GM12878 (cell line): ENCODE data around the gene SPTLC3. TPM values are rescaled to one million over a fixed set of nuclear protein-coding genes. Genes with fewer than 3 reads are reported as not detected.

Source experiments
- ATF2 ChIP-seq: IDR thresholded peaks from 2 replicates; pipeline ENCODE4 v1.6.1; 2012; ENCODE audit warnings: low read length, inconsistent platforms
- BCL3 ChIP-seq: IDR thresholded peaks from 2 replicates; pipeline ENCODE4 v1.6.1; 2011; ENCODE audit warnings: borderline replicate concordance, low read depth, mild to moderate bottlenecking, moderate library complexity, low read length; ENCODE audit not compliant: insufficient read depth, poor library complexity, severe bottlenecking
- CHD4 ChIP-seq: fragments of 200-600 bp; sonication (generic); IDR thresholded peaks from 2 replicates; pipeline ENCODE4 v1.6.1; 2016; ENCODE audit warnings: mild to moderate bottlenecking
- E2F8 ChIP-seq: fragments of 450-650 bp; IDR thresholded peaks from 2 replicates; pipeline ENCODE4 v1.6.1; 2018; ENCODE audit warnings: mild to moderate bottlenecking, low read depth, moderate library complexity; ENCODE audit not compliant: partially characterized antibody
- MEF2A ChIP-seq: IDR thresholded peaks from 2 replicates; pipeline ENCODE4 v1.6.1; 2011; ENCODE audit warnings: low read depth, mild to moderate bottlenecking, low read length, moderate library complexity; ENCODE audit not compliant: insufficient read depth
- NR2F1 ChIP-seq: fragments of 450-650 bp; conservative IDR thresholded peaks from 2 replicates; pipeline ENCODE4 v1.6.1; 2017; ENCODE audit warnings: mild to moderate bottlenecking
- PBX3 ChIP-seq: IDR thresholded peaks from 2 replicates; pipeline ENCODE4 v1.6.1; 2011; ENCODE audit warnings: mild to moderate bottlenecking, low read depth, low read length, moderate library complexity; ENCODE audit not compliant: insufficient replicate concordance
- PKNOX1 ChIP-seq: fragments of 450-650 bp; IDR thresholded peaks from 2 replicates; pipeline ENCODE4 v1.6.1; 2016; ENCODE audit warnings: mild to moderate bottlenecking
- RUNX3 ChIP-seq: IDR thresholded peaks from 2 replicates; pipeline ENCODE4 v1.6.1; 2012; ENCODE audit warnings: low read length, inconsistent platforms
- USF2 ChIP-seq: IDR thresholded peaks from 2 replicates; pipeline ENCODE4 v1.6.1; 2011; ENCODE audit warnings: low read depth, low read length, improper control_type of control experiment, borderline replicate concordance
- ZBTB11 ChIP-seq: fragments of 450-650 bp; formaldehyde crosslinking; IDR thresholded peaks from 2 replicates; pipeline ENCODE4 v1.5.0; 2022; ENCODE audit warnings: mild to moderate bottlenecking, missing genetic modification characterization
- polyA plus RNA-seq, 11 experiments: library from polyadenylated mRNA; depleted of rRNA in 4 of 11; unstranded in 6 of 11; stranded (reverse) in 5 of 11; fragments of >200 nt; fragmentation: Nextera tagmentation in 4 of 11; fragmentation: Illumina TruSeq in 1 of 11; extraction: Ambion mirVana in 4 of 11; extraction: Trizol in 1 of 11; gene quantifications; 1 replicate in 1 of 11; 2 replicates in 10 of 11; pipeline versions ENCODE4 v1.2.1 to v1.2.3, GENCODE V29; 2011 to 2016; ENCODE audit warnings: inconsistent platforms in 2 of 11, missing spikeins in 2 of 11, low read depth in 1 of 11
- total RNA-seq, 4 experiments: library from RNA; depleted of rRNA in 3 of 4; stranded (reverse); fragments of >200 nt in 3 of 4; fragmentation: Illumina TruSeq in 1 of 4; extraction: Trizol in 1 of 4; gene quantifications; 2 replicates each; pipeline versions ENCODE4 v1.2.1 to v1.2.3, GENCODE V29; 2013 to 2021

SPTLC3 gene
- total and polyA plus RNA-seq, 10 of the 15 experiments (the other 5 are each of a cell fraction or from before 2014, with no cell fraction given), result 0.04 to 0.29 (median 0.06) TPM; not detected in 7

- TF ChIP-seq BCL3, result no peak
- TF ChIP-seq E2F8, result no peak
- TF ChIP-seq CHD4, result no peak
- no peak for TF ChIP-seq PBX3
- no peak for TF ChIP-seq MEF2A
- TF ChIP-seq PKNOX1, result no peak
- TF ChIP-seq RUNX3, result no peak
- TF ChIP-seq USF2, result no peak
- TF ChIP-seq ATF2, result no peak
- TF ChIP-seq NR2F1, result no peak
- TF ChIP-seq ZBTB11, result no peak
Measured at GRCh38 chr20:13118676-13119075, 109.9 kb downstream of the SPTLC3 start (continued).
